HepG2 (cell line): ENCODE measurements around the gene ABHD2. TPM values are rescaled to one million over a fixed set of nuclear protein-coding genes. Genes with fewer than 3 reads are reported as not detected.
A peak's percentile ranks its signal among the peaks of the same experiment; 100 is the strongest.

Experiments used
- ATAC-seq: fragments of 200-7000 bp; cut with Tn5 transposase; 3 replicates; pipeline ENCODE4 v1.9.1; 2020; ENCODE audit warnings: mild to moderate bottlenecking, moderate library complexity
- BruUV-seq: library from RNA; stranded (reverse); fragments of 400-500 nt; replicated peaks from 2 replicates; lab custom pipeline; 2021; lab: Mats Ljungman, UMichigan
- CTCF ChIA-PET: fragments of 300-600 bp; formaldehyde crosslinking; extraction: SDS; loops from one replicate; lab custom pipeline; 2021; ENCODE audit warnings: low total read pairs, inconsistent platforms, low intra/inter-chr PET ratio; lab: Yijun Ruan, JAX
- POLR2A ChIA-PET: fragments of 350-600 bp; sonication (Branson Sonifier 250); formaldehyde crosslinking; loops from one replicate; lab custom pipeline; 2020; ENCODE audit warnings: antibody characterized with exemption, inconsistent platforms; lab: Yijun Ruan, JAX
- DNase-seq: peaks from one replicate; pipeline ENCODE4 v3.0.0-alpha.2; 2015; ENCODE audit warnings: low spot score
- FAIRE-seq: peaks from 3 replicates; lab custom pipeline; 2011; peaks lifted over from hg19 to GRCh38; lab: Jason Lieb, UNC
- H2AFZ ChIP-seq: one replicate; pipeline ENCODE4 v1.6.1; 2011; ENCODE audit warnings: low read length, inconsistent platforms
- H3K27ac ChIP-seq: fragments of 300-600 bp; 3 replicates; pipeline ENCODE4 v1.8.0; 2011; ENCODE audit warnings: mixed run types, mild to moderate bottlenecking, mixed read lengths, low read length, inconsistent platforms; ENCODE audit not compliant: insufficient read depth; ENCODE audit errors: extremely low read length
- H3K27me3 ChIP-seq, 2 experiments: fragments of 200-600 bp in 1 of 2; 2 replicates in 1 of 2; 3 replicates in 1 of 2; pipeline versions ENCODE4 v1.6.0 to v1.8.0; 2011; ENCODE audit warnings: low read length in 2 of 2, mild to moderate bottlenecking in 2 of 2, moderate library complexity in 2 of 2, inconsistent platforms in 1 of 2; ENCODE audit not compliant: insufficient read depth in 2 of 2, control insufficient read depth in 1 of 2
- H3K36me3 ChIP-seq, 2 experiments: fragments of 200-600 bp in 1 of 2; replicated peaks in 1 of 2; 2 replicates in 1 of 2; 3 replicates in 1 of 2; pipeline versions ENCODE4 v1.5.1 to v1.8.0; 2011; ENCODE audit warnings: low read length in 2 of 2, inconsistent platforms in 1 of 2; ENCODE audit not compliant: insufficient read depth in 2 of 2, control insufficient read depth in 1 of 2
- H3K4me1 ChIP-seq: 2 replicates; pipeline ENCODE4 v1.5.1; 2012; ENCODE audit warnings: low read length, inconsistent platforms; ENCODE audit not compliant: insufficient read depth
- H3K4me2 ChIP-seq: 2 replicates; pipeline ENCODE4 v1.6.0; 2011; ENCODE audit warnings: low read depth, low read length, inconsistent platforms
- H3K4me3 ChIP-seq, 3 experiments: fragments of 200-600 bp in 1 of 3; sonication (generic), shearing (Covaris generic) in 1 of 3; replicated peaks in 1 of 3; 2 replicates each; pipeline ENCODE4 v1.5.1; 2011 to 2016; ENCODE audit warnings: low read length in 3 of 3, inconsistent platforms in 2 of 3, low read depth in 2 of 3, mild to moderate bottlenecking in 2 of 3, control low read depth in 1 of 3, mixed read lengths in 1 of 3; ENCODE audit not compliant: insufficient read depth in 1 of 3
- H3K79me2 ChIP-seq: one replicate; pipeline ENCODE4 v1.6.1; 2011; ENCODE audit warnings: low read length, inconsistent platforms; ENCODE audit not compliant: insufficient read depth
- H3K9ac ChIP-seq: 2 replicates; pipeline ENCODE4 v1.6.0; 2011; ENCODE audit warnings: mild to moderate bottlenecking, low read depth, low read length, inconsistent platforms; ENCODE audit not compliant: insufficient read depth
- H3K9me3 ChIP-seq: 2 replicates; pipeline ENCODE4 v1.5.1; 2012; ENCODE audit warnings: mild to moderate bottlenecking, low read length
- H4K20me1 ChIP-seq: 2 replicates; pipeline ENCODE4 v1.6.0; 2011; ENCODE audit warnings: inconsistent platforms, mild to moderate bottlenecking, low read length, moderate library complexity; ENCODE audit not compliant: insufficient read depth
- ARID4A ChIP-seq: sonication (generic); formaldehyde crosslinking; IDR thresholded peaks from 2 replicates; pipeline ENCODE4 v1.5.0; 2020; ENCODE audit warnings: mild to moderate bottlenecking, missing genetic modification reagents, borderline replicate concordance
- HNRNPK ChIP-seq: fragments of 200-400 bp; formaldehyde crosslinking; IDR thresholded peaks from 2 replicates; pipeline ENCODE4 v1.6.1; 2018; ENCODE audit warnings: low read length, low read depth, moderate library complexity, mild to moderate bottlenecking; ENCODE audit not compliant: poor library complexity, severe bottlenecking
- LCORL ChIP-seq, 2 experiments: fragments of 450-650 bp in 1 of 2; sonication (generic) in 1 of 2; formaldehyde crosslinking in 1 of 2; IDR thresholded peaks; 2 replicates each; pipeline versions ENCODE4 v1.5.0 to v1.6.1; 2017 to 2020; ENCODE audit warnings: antibody characterized with exemption in 1 of 2, missing genetic modification reagents in 1 of 2
- PRMT3 ChIP-seq: sonication (generic); formaldehyde crosslinking; IDR thresholded peaks from 2 replicates; pipeline ENCODE4 v1.8.1; 2022; ENCODE audit warnings: low read depth, mild to moderate bottlenecking, moderate library complexity, missing genetic modification reagents, borderline replicate concordance
- U2AF2 ChIP-seq: fragments of 200-400 bp; formaldehyde crosslinking; IDR thresholded peaks from 2 replicates; pipeline ENCODE4 v1.6.1; 2017; ENCODE audit warnings: low read depth, mild to moderate bottlenecking, low read length
- ZBTB10 ChIP-seq: sonication (generic); formaldehyde crosslinking; IDR thresholded peaks from 2 replicates; pipeline ENCODE4 v1.4.0; 2020; ENCODE audit warnings: missing genetic modification reagents, borderline replicate concordance
- ZBTB38 ChIP-seq: sonication (generic); formaldehyde crosslinking; IDR thresholded peaks from 2 replicates; pipeline ENCODE4 v1.5.1; 2020; ENCODE audit warnings: mild to moderate bottlenecking, missing genetic modification reagents
- ZFP36 ChIP-seq: fragments of 150-350 bp; IDR thresholded peaks from 2 replicates; pipeline ENCODE4 v1.6.1; 2018; ENCODE audit warnings: borderline replicate concordance, low read length, low read depth; ENCODE audit not compliant: partially characterized antibody
- ZNF207 ChIP-seq: fragments of 450-650 bp; IDR thresholded peaks from 2 replicates; pipeline ENCODE4 v1.6.1; 2016; ENCODE audit warnings: antibody characterized with exemption, borderline replicate concordance
- ZNF24 ChIP-seq: fragments of 450-650 bp; IDR thresholded peaks from 2 replicates; pipeline ENCODE4 v1.6.1; 2017; ENCODE audit warnings: antibody characterized with exemption, mild to moderate bottlenecking
- in situ Hi-C: cut with HindIII; loops from 2 replicates; pipeline ENCODE4 v1.10.0; 2017; ENCODE audit warnings: low pct_unique_long_range_greater_than_20kb; ENCODE audit not compliant: extremely low pct_ligation_motif_present
- intact Hi-C: fragments of 100-400 bp; cut with micrococcal nuclease; formaldehyde crosslinking; loops from one replicate; pipeline ENCODE4 v1.10.0; 2022; ENCODE audit not compliant: unreplicated experiment
- polyA plus RNA-seq, 8 experiments: library from polyadenylated mRNA; depleted of rRNA in 3 of 8; stranded (reverse) in 7 of 8; unstranded in 1 of 8; fragments of >200 nt; fragmentation: Illumina TruSeq in 4 of 8; extraction: Trizol in 4 of 8; gene quantifications; 2 replicates each; pipeline versions ENCODE4 v1.2.1 to v1.2.3, GENCODE V29; 2011 to 2016; ENCODE audit warnings: low read depth in 4 of 8, missing spikeins in 1 of 8, mixed read lengths in 1 of 8; ENCODE audit not compliant: insufficient read depth in 1 of 8
- total RNA-seq, 5 experiments: library from RNA; depleted of rRNA; stranded (reverse); fragments of >200 nt; fragmentation: Illumina TruSeq; extraction: Trizol; gene quantifications; 2 replicates each; pipeline ENCODE4 v1.2.3, GENCODE V29; 2016; ENCODE audit warnings: low read depth in 1 of 5

Gene ABHD2
- total and polyA plus RNA-seq, 2 of the 13 experiments (the other 11 are each of a cell fraction or from before 2014, with no cell fraction given), result 14.8 to 22.4 TPM

DNA sequence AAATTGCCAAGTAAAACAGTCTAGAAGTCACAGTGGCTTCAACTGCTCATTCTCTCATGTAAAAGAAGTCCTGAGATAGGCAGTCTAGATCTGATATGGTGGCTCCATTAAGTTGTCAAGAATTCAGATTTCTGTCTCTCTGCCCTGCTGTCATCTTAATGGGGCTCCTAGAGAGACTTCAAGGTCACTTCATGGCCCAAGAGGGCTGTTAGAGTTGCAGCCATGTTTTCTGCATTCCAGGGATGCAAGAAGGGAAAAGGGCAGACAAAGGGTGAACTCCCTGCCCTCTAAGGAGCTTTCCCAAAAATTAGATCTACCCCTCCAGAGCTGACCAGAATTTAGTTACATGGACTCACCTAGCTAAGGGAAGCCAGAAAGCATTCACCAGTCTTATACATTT lies 23.1 kb downstream of the ABHD2 start:
- no peak overlapping the region for H3K4me3 ChIP-seq
- no peaks in the 10 kb centered on the region for H4K20me1 ChIP-seq
- H3K27me3 ChIP-seq, result no peaks in the 10 kb centered on the region
- no peak for TF ChIP-seq LCORL (IDR thresholded peaks at IDR 0.05)
- no peak for TF ChIP-seq LCORL (CRISPR knock-in tag; IDR thresholded peaks at IDR 0.05)
- no peak for TF ChIP-seq PRMT3
- no peak for TF ChIP-seq ZNF207
- TF ChIP-seq ARID4A (CRISPR knock-in tag), result no peak
- no peak for TF ChIP-seq ZFP36
- no peak for TF ChIP-seq ZNF24
- no peak for TF ChIP-seq ZBTB38 (CRISPR knock-in tag)
- no peak for TF ChIP-seq HNRNPK
- TF ChIP-seq U2AF2, result no peak
- no peak for TF ChIP-seq ZBTB10
- peak overlapping the region; percentile 69 for H3K27ac ChIP-seq
- H3K4me1 ChIP-seq, result peaks cover 77% of the 10 kb centered on the region
- H3K9ac ChIP-seq, result no peak overlapping the region
- H3K36me3 ChIP-seq, result peaks cover 0 to 12% of the 10 kb centered on the region in 2 experiments; a peak in 3 of 5 replicates
- H3K9me3 ChIP-seq, result no peaks in the 10 kb centered on the region
- DNase-seq (no peak), ATAC-seq (no peak), FAIRE-seq (no peak)
- BruUV-seq, result no TSS peak
- ChIA-PET CTCF (no interaction called here), POLR2A (interaction anchor here (1.6 to 2.4 kb wide), 5 partner anchors 10 to 43 kb away, joined by 3 to 16 read pairs (median 5); partner anchors contain the start of gene ABHD2)
- no peak overlapping the region for H2AFZ ChIP-seq
- intact Hi-C loops, result no loop called here
- no peak overlapping the region for H3K4me2 ChIP-seq
- in situ Hi-C loops, result no loop called here
- peaks cover 5% of the 10 kb centered on the region for H3K79me2 ChIP-seq
